H1 (cell line): ENCODE data around the gene ST8SIA3. TPM values are rescaled to one million over a fixed set of nuclear protein-coding genes. Genes with fewer than 3 reads are reported as not detected.

ENCODE experiments used
- CTCF ChIA-PET: fragments of 300-600 bp; sonication (Branson Sonifier 250); formaldehyde crosslinking; loops from one replicate; lab custom pipeline; 2021; ENCODE audit not compliant: partially characterized antibody; lab: Charles Lee
- POLR2A ChIA-PET: fragments of 300-600 bp; sonication (Branson Sonifier 250); formaldehyde crosslinking; loops from one replicate; lab custom pipeline; 2021; ENCODE audit warnings: inconsistent platforms; ENCODE audit not compliant: partially characterized antibody; lab: Charles Lee
- DNase-seq, 2 experiments: peaks; one replicate each; pipeline versions ENCODE4 v3.0.0 to v3.0.0-alpha.2; 2010 to 2022; ENCODE audit warnings: low spot score in 2 of 2, low read depth in 1 of 2, mixed read lengths in 1 of 2
- FAIRE-seq: peaks from 2 replicates; lab custom pipeline; 2011; peaks lifted over from hg19 to GRCh38; lab: Jason Lieb, UNC
- H2AFZ ChIP-seq: 2 replicates; pipeline ENCODE4 v1.8.1; 2012; ENCODE audit warnings: low read length, inconsistent platforms
- H2AK5ac ChIP-seq: 2 replicates; pipeline ENCODE4 v1.6.1; 2013; ENCODE audit warnings: low read depth, low read length
- H2BK120ac ChIP-seq: replicated peaks from 2 replicates; pipeline ENCODE3; 2013; ENCODE audit warnings: low read depth, low read length, inconsistent platforms
- H2BK12ac ChIP-seq: 2 replicates; pipeline ENCODE4 v1.6.1; 2013; ENCODE audit warnings: low read depth, low read length
- H2BK15ac ChIP-seq: 2 replicates; pipeline ENCODE4 v1.6.1; 2013; ENCODE audit warnings: low read length
- H2BK20ac ChIP-seq: 2 replicates; pipeline ENCODE4 v1.6.1; 2013; ENCODE audit warnings: low read length
- H2BK5ac ChIP-seq: 2 replicates; pipeline ENCODE4 v1.6.1; 2013; ENCODE audit warnings: low read depth, low read length
- H3K14ac ChIP-seq: 2 replicates; pipeline ENCODE4 v1.6.1; 2013; ENCODE audit warnings: inconsistent platforms; ENCODE audit not compliant: insufficient read length
- H3K18ac ChIP-seq: 2 replicates; pipeline ENCODE4 v1.6.1; 2013; ENCODE audit warnings: low read length; ENCODE audit errors: extremely low read depth
- H3K23ac ChIP-seq: 2 replicates; pipeline ENCODE4 v1.6.1; 2013; ENCODE audit warnings: inconsistent platforms; ENCODE audit not compliant: insufficient read length
- H3K23me2 ChIP-seq: 2 replicates; pipeline ENCODE4 v1.6.1; 2013; ENCODE audit warnings: low read depth, low read length
- H3K27ac ChIP-seq: 2 replicates; pipeline ENCODE4 v1.6.1; 2011; ENCODE audit warnings: low read depth, low read length, inconsistent platforms
- H3K27me3 ChIP-seq, 4 experiments: replicated peaks in 1 of 4; 1 replicate in 1 of 4; 2 replicates in 3 of 4; pipeline versions ENCODE4 v1.6.1 to v1.8.1; 2011 to 2013; ENCODE audit warnings: low read length in 3 of 4, mild to moderate bottlenecking in 3 of 4, inconsistent platforms in 2 of 4, mixed read lengths in 2 of 4, moderate library complexity in 1 of 4; ENCODE audit not compliant: control insufficient read depth in 3 of 4, insufficient read depth in 3 of 4; ENCODE audit errors: extremely low read depth in 1 of 4
- H3K36me3 ChIP-seq, 4 experiments: 2 replicates each; pipeline versions ENCODE4 v1.6.1 to v1.8.1; 2011 to 2013; ENCODE audit warnings: mild to moderate bottlenecking in 4 of 4, low read length in 3 of 4, moderate library complexity in 2 of 4, control low read depth in 1 of 4, inconsistent platforms in 1 of 4; ENCODE audit not compliant: insufficient read depth in 4 of 4, control insufficient read depth in 2 of 4
- H3K4ac ChIP-seq: replicated peaks from 2 replicates; pipeline ENCODE3; 2013; ENCODE audit warnings: low read length, low read depth, mixed read lengths, inconsistent platforms; ENCODE audit not compliant: insufficient read length
- H3K4me1 ChIP-seq, 4 experiments: replicated peaks in 1 of 4; 1 replicate in 1 of 4; 2 replicates in 3 of 4; pipeline versions ENCODE4 v1.6.1 to v1.8.1; 2011 to 2013; ENCODE audit warnings: low read length in 3 of 4, inconsistent platforms in 2 of 4, mixed read lengths in 1 of 4; ENCODE audit not compliant: insufficient read depth in 4 of 4, control insufficient read depth in 3 of 4
- H3K4me2 ChIP-seq, 2 experiments: 2 replicates each; pipeline versions ENCODE4 v1.6.1 to v1.8.1; 2011 to 2013; ENCODE audit warnings: low read depth in 2 of 2, low read length in 2 of 2, control low read depth in 1 of 2, inconsistent platforms in 1 of 2, mild to moderate bottlenecking in 1 of 2; ENCODE audit not compliant: insufficient read depth in 1 of 2
- H3K4me3 ChIP-seq, 4 experiments: fragments of 200-600, 300-600 bp in 1 of 4; sonication (generic), shearing (Covaris generic), sonication (Bioruptor Twin) in 1 of 4; 2 replicates each; pipeline versions ENCODE4 v1.5.1 to v1.8.1; 2011 to 2016; ENCODE audit warnings: low read length in 4 of 4, low read depth in 3 of 4, control low read depth in 2 of 4, inconsistent platforms in 2 of 4, mild to moderate bottlenecking in 2 of 4, mixed read lengths in 1 of 4, moderate library complexity in 1 of 4; ENCODE audit not compliant: insufficient read depth in 2 of 4; ENCODE audit errors: extremely low read depth in 1 of 4
- H3K56ac ChIP-seq: replicated peaks from 2 replicates; pipeline ENCODE3; 2013; ENCODE audit warnings: low read depth, mild to moderate bottlenecking, mixed read lengths, low read length, inconsistent platforms; ENCODE audit not compliant: insufficient read length
- H3K79me1 ChIP-seq: 2 replicates; pipeline ENCODE4 v1.6.1; 2013; ENCODE audit warnings: low read depth, low read length, control low read depth
- H3K79me2 ChIP-seq, 2 experiments: 2 replicates each; pipeline versions ENCODE4 v1.6.1 to v1.8.1; 2012 to 2013; ENCODE audit warnings: low read length in 2 of 2, mild to moderate bottlenecking in 2 of 2, inconsistent platforms in 1 of 2; ENCODE audit not compliant: insufficient read depth in 2 of 2, control insufficient read depth in 1 of 2
- H3K9ac ChIP-seq, 4 experiments: replicated peaks in 1 of 4; 1 replicate in 1 of 4; 2 replicates in 3 of 4; pipeline versions ENCODE4 v1.6.1 to v1.8.1; 2011 to 2013; ENCODE audit warnings: low read depth in 3 of 4, low read length in 3 of 4, control low read depth in 2 of 4, mild to moderate bottlenecking in 2 of 4, moderate library complexity in 2 of 4, inconsistent platforms in 1 of 4; ENCODE audit errors: extremely low read depth in 1 of 4
- H3K9me3 ChIP-seq, 2 experiments: 2 replicates each; pipeline versions ENCODE4 v1.6.1 to v1.8.1; 2012 to 2013; ENCODE audit warnings: mild to moderate bottlenecking in 2 of 2, moderate library complexity in 2 of 2, control low read depth in 1 of 2, inconsistent platforms in 1 of 2, low read depth in 1 of 2, low read length in 1 of 2, mixed read lengths in 1 of 2; ENCODE audit not compliant: insufficient read depth in 2 of 2
- H4K20me1 ChIP-seq, 2 experiments: replicated peaks in 1 of 2; 2 replicates each; pipeline versions ENCODE3 to v1.8.1; 2011 to 2013; ENCODE audit warnings: inconsistent platforms in 2 of 2, low read length in 2 of 2, mild to moderate bottlenecking in 1 of 2; ENCODE audit not compliant: insufficient read depth in 2 of 2, control insufficient read depth in 1 of 2
- H4K5ac ChIP-seq: 2 replicates; pipeline ENCODE4 v1.6.1; 2013; ENCODE audit warnings: low read length, low read depth, mixed read lengths, inconsistent platforms; ENCODE audit not compliant: insufficient read length
- H4K8ac ChIP-seq: 2 replicates; pipeline ENCODE4 v1.8.0; 2013; ENCODE audit warnings: mild to moderate bottlenecking, moderate library complexity, low read length, inconsistent platforms; ENCODE audit not compliant: insufficient read depth; ENCODE audit errors: extremely low read depth
- H4K91ac ChIP-seq: replicated peaks from 2 replicates; pipeline ENCODE3; 2013; ENCODE audit warnings: low read length, mixed read lengths, inconsistent platforms; ENCODE audit not compliant: insufficient read length
- CHD2 ChIP-seq: IDR thresholded peaks from 2 replicates; pipeline ENCODE4 v1.6.1; 2012; ENCODE audit warnings: low read length, improper control_type of control experiment
- USF2 ChIP-seq: IDR thresholded peaks from 2 replicates; pipeline ENCODE4 v1.6.1; 2011; ENCODE audit warnings: low read length, improper control_type of control experiment
- WGBS, 2 experiments: shearing (Covaris generic) in 1 of 2; methylation state at CpG; one replicate each; pipeline versions ENCODE4 v1.1.6 to v1.1.7; 2013 to 2015; ENCODE audit warnings: low lambda C conversion rate in 2 of 2, mixed read lengths in 2 of 2, inconsistent platforms in 1 of 2, low coverage in 1 of 2, missing lambda C conversion rate in 1 of 2; ENCODE audit not compliant: insufficient replicate concordance in 2 of 2, insufficient coverage in 1 of 2, insufficient read length in 1 of 2; ENCODE audit errors: extremely low coverage in 1 of 2, missing lambda C conversion rate in 1 of 2; 5-methylcytosine and 5-hydroxymethylcytosine counted together
- polyA plus RNA-seq, 7 experiments: library from polyadenylated mRNA; depleted of rRNA in 3 of 7; stranded (reverse) in 5 of 7; unstranded in 2 of 7; fragments of >200 nt in 5 of 7; fragments of 200-250 nt in 2 of 7; gene quantifications; 1 replicate in 5 of 7; 2 replicates in 1 of 7; 4 replicates in 1 of 7; pipeline versions ENCODE4 v1.2.1 to v1.2.3, GENCODE V29; 2011 to 2013; ENCODE audit warnings: missing spikeins in 2 of 7, mixed read lengths in 2 of 7
- total RNA-seq: library from RNA; stranded (reverse); fragmentation: NEBNext Ultra II Directional; extraction: Animal tissue kit (Norgen Biotek cat#: 25700); gene quantifications from 2 replicates; pipeline ENCODE4 v1.2.1, GENCODE V29; 2021

The ST8SIA3 gene
- total and polyA plus RNA-seq, 2 of the 8 experiments (the other 6 are each of a cell fraction or from before 2014, with no cell fraction given), result 1.2 to 3.7 TPM

- no peaks in the 10 kb centered on the region for H3K79me2 ChIP-seq
- FAIRE-seq, result no peak
- no peak overlapping the region for H3K14ac ChIP-seq
Observed at GRCh38 chr18:57376503-57376902, 24.1 kb downstream of the ST8SIA3 start.

More at GRCh38 chr18:57376503-57376902, 24.1 kb downstream of the ST8SIA3 start:
- Histone ChIP-seq H2AK5ac (no peak overlapping the region), H3K23ac (no peak overlapping the region), H3K56ac (no peak overlapping the region), H3K9me3 (no peaks in the 10 kb centered on the region), H3K27ac (no peak overlapping the region), H3K4ac (no peak overlapping the region), H2BK12ac (no peak overlapping the region), H2AFZ (no peak overlapping the region), H3K4me2 (no peak overlapping the region), H3K18ac (no peak overlapping the region), H4K5ac (no peak overlapping the region), H3K27me3 (no peaks in the 10 kb centered on the region), H2BK15ac (no peak overlapping the region), H2BK5ac (no peak overlapping the region), H3K4me1 (no peaks in the 10 kb centered on the region), H4K8ac (no peak overlapping the region), H3K36me3 (no peaks in the 10 kb centered on the region), H3K79me1 (no peaks in the 10 kb centered on the region), H3K4me3 (no peak overlapping the region), H2BK120ac (no peak overlapping the region), H4K20me1 (no peaks in the 10 kb centered on the region), H3K23me2 (no peaks in the 10 kb centered on the region; the same call in 1 of the 2 replicates), H2BK20ac (no peak overlapping the region), H4K91ac (no peak overlapping the region), H3K9ac (no peak overlapping the region)
- 69% methylated on average over 2 of the region's 2 CpGs; no CpG with 5 or more reads in 1 of the 2 experiments for WGBS, 2 experiments
- CTCF ChIA-PET, result interaction anchor here (1.0 to 1.4 kb wide), 2 partner anchors 11 to 40 kb away, joined by 4 read pairs; no protein-coding TSS in a partner anchor
- TF ChIP-seq USF2, result no peak
- TF ChIP-seq CHD2, result no peak
- POLR2A ChIA-PET, result no interaction called here
- DNase-seq, result no peak
